Neural crest cell (in vitro differentiated cells): ENCODE results near the gene LEMD2. TPM values are rescaled to one million over a fixed set of nuclear protein-coding genes. Genes with fewer than 3 reads are reported as not detected.
A peak's percentile ranks its signal among the peaks of the same experiment; 100 is the strongest.

Experiments used
- DNase-seq: peaks from one replicate; pipeline ENCODE4 v3.0.0; 2021; ENCODE audit warnings: low read depth, mixed read lengths, low spot score
- H3K27ac Mint-ChIP-seq: one replicate; pipeline ENCODE4 v1.8.0; 2021; ENCODE audit warnings: mild to moderate bottlenecking, mixed read lengths; ENCODE audit not compliant: unreplicated experiment
- H3K27me3 Mint-ChIP-seq: 2 replicates; pipeline ENCODE4 v1.8.0; 2021; ENCODE audit warnings: low read depth, mild to moderate bottlenecking, mixed read lengths
- H3K36me3 Mint-ChIP-seq: 2 replicates; pipeline ENCODE4 v1.8.0; 2021; ENCODE audit warnings: low read depth, mild to moderate bottlenecking, mixed read lengths
- H3K4me1 Mint-ChIP-seq: 2 replicates; pipeline ENCODE4 v1.8.0; 2021; ENCODE audit warnings: mixed read lengths
- H3K4me3 Mint-ChIP-seq: one replicate; pipeline ENCODE4 v1.8.0; 2021; ENCODE audit warnings: mild to moderate bottlenecking, mixed read lengths
- H3K9me3 Mint-ChIP-seq: 2 replicates; pipeline ENCODE4 v1.8.0; 2021; ENCODE audit warnings: mixed read lengths
- CTCF ChIP-seq: fragments of 200-600 bp; sonication (generic); conservative IDR thresholded peaks from 2 replicates; pipeline ENCODE4 v1.5.0; 2021; ENCODE audit warnings: antibody characterized with exemption, mild to moderate bottlenecking
- total RNA-seq: library from RNA; stranded (reverse); gene quantifications from 2 replicates; pipeline ENCODE4 v1.2.1, GENCODE V29; 2021

The LEMD2 gene
- total RNA-seq, 1 donor from 2014 or later, result 63.6 TPM

GRCh38 chr6:33738153-33738552 lies 50.8 kb downstream of the LEMD2 start:
- Mint-ChIP-seq H3K27ac (no peak overlapping the region), H3K36me3 (no peaks in the 10 kb centered on the region), H3K9me3 (no peaks in the 10 kb centered on the region), H3K4me1 (peaks cover 1% of the 10 kb centered on the region), H3K4me3 (no peak overlapping the region), H3K27me3 (no peaks in the 10 kb centered on the region)
- no peak for DNase-seq
- no peak for TF ChIP-seq CTCF

GRCh38 chr6:33737267-33738026 lies 51.5 kb downstream of the LEMD2 start:
- no peak for TF ChIP-seq CTCF
- H3K9me3 Mint-ChIP-seq, result no peaks in the 10 kb centered on the region
- H3K4me3 Mint-ChIP-seq, result no peak overlapping the region
- DNase-seq, result no peak
- no peak overlapping the region for H3K27ac Mint-ChIP-seq
- no peaks in the 10 kb centered on the region for H3K27me3 Mint-ChIP-seq
- peaks cover 8% of the 10 kb centered on the region for H3K4me1 Mint-ChIP-seq
- H3K36me3 Mint-ChIP-seq, result no peaks in the 10 kb centered on the region

- H3K9me3 Mint-ChIP-seq, result no peaks in the 10 kb centered on the region
- H3K4me1 Mint-ChIP-seq, result peaks cover 21% of the 10 kb centered on the region
- H3K27me3 Mint-ChIP-seq, result no peaks in the 10 kb centered on the region
- H3K27ac Mint-ChIP-seq, result no peak overlapping the region
- DNase-seq, result no peak
- no peak overlapping the region for H3K4me3 Mint-ChIP-seq
- TF ChIP-seq CTCF, result no peak
- no peaks in the 10 kb centered on the region for H3K36me3 Mint-ChIP-seq
Measured at GRCh38 chr6:33735216-33735615, 53.7 kb downstream of the LEMD2 start.

- no peaks in the 10 kb centered on the region for H3K36me3 Mint-ChIP-seq
- no peaks in the 10 kb centered on the region for H3K9me3 Mint-ChIP-seq
- no peak for TF ChIP-seq CTCF
- H3K4me1 Mint-ChIP-seq, result peaks cover 23% of the 10 kb centered on the region
- no peak for DNase-seq
- H3K4me3 Mint-ChIP-seq, result no peak overlapping the region
- H3K27ac Mint-ChIP-seq, result no peak overlapping the region
- no peaks in the 10 kb centered on the region for H3K27me3 Mint-ChIP-seq
Measured at GRCh38 chr6:33733709-33734007, 55.3 kb downstream of the LEMD2 start.

GRCh38 chr6:33732817-33733708 lies 55.9 kb downstream of the LEMD2 start:
- Mint-ChIP-seq H3K27ac (peak overlapping the region; percentile 51), H3K9me3 (no peaks in the 10 kb centered on the region), H3K36me3 (no peaks in the 10 kb centered on the region), H3K4me1 (peaks cover 27% of the 10 kb centered on the region), H3K27me3 (no peaks in the 10 kb centered on the region), H3K4me3 (no peak overlapping the region)
- DNase-seq, result no peak
- no peak for TF ChIP-seq CTCF
